NCI-H748 (cell line): Measurements from ENCODE around the gene ETV1.
A peak's percentile ranks its signal among the peaks of the same experiment; 100 is the strongest.

Experiments
- DNase-seq: peaks from one replicate; lab custom pipeline; 2025; ENCODE audit not compliant: unreplicated experiment; lab: John Stamatoyannopoulos, UW

ETV1 gene

GRCh38 chr7:13989126-13989948, at the start of gene ETV1:
ETV1 (minus strand) TSS chr7:13989666; CDS start chr7:13989052, 614 bp downstream.
- DNase-seq, result peak; percentile 89

- DNase-seq, result no peak
Measured at GRCh38 chr7:14024406-14024805, 34.9 kb upstream of the ETV1 start.

GRCh38 chr7:14023838-14024237, 34.4 kb upstream of the ETV1 start:
- DNase-seq, result no peak

- DNase-seq, result no peak
Measured at GRCh38 chr7:14023342-14023741, 33.9 kb upstream of the ETV1 start.

GRCh38 chr7:14021069-14021468, 31.6 kb upstream of the ETV1 start:
- DNase-seq, result no peak

GRCh38 chr7:14020339-14020900, 31.0 kb upstream of the ETV1 start:
- DNase-seq, result no peak

GRCh38 chr7:14018751-14019150, 29.3 kb upstream of the ETV1 start:
- DNase-seq, result no peak

GRCh38 chr7:14016950-14017349, 27.5 kb upstream of the ETV1 start:
- DNase-seq, result no peak

- DNase-seq, result no peak
Measured at GRCh38 chr7:14013898-14014297, 24.4 kb upstream of the ETV1 start.

GRCh38 chr7:14009453-14010418, 20.3 kb upstream of the ETV1 start:
- no peak for DNase-seq

- no peak for DNase-seq
Measured at GRCh38 chr7:14001139-14001538, 11.7 kb upstream of the ETV1 start.

GRCh38 chr7:14000247-14000646, 10.8 kb upstream of the ETV1 start:
- DNase-seq, result no peak

- no peak for DNase-seq
Measured at GRCh38 chr7:13998866-13999265, 9.4 kb upstream of the ETV1 start.

- DNase-seq, result no peak
Measured at GRCh38 chr7:13992596-13992964, 3.1 kb upstream of the ETV1 start.

GRCh38 chr7:13991791-13992595, 2.5 kb upstream of the ETV1 start:
- DNase-seq, result no peak

- DNase-seq, result peak; percentile 99
Measured at GRCh38 chr7:13990984-13991790, 1.7 kb upstream of the ETV1 start.

- peak; percentile 98 for DNase-seq
Measured at GRCh38 chr7:13990319-13990983, 985 bp upstream of the ETV1 start.

GRCh38 chr7:13989949-13990305, 461 bp upstream of the ETV1 start:
- peak; percentile 64 for DNase-seq

GRCh38 chr7:13988731-13989125, 738 bp downstream of the ETV1 start:
- peak; percentile 84 for DNase-seq
